ENCODE measurements around the gene PSMB11.

PSMB11 gene

DNA sequence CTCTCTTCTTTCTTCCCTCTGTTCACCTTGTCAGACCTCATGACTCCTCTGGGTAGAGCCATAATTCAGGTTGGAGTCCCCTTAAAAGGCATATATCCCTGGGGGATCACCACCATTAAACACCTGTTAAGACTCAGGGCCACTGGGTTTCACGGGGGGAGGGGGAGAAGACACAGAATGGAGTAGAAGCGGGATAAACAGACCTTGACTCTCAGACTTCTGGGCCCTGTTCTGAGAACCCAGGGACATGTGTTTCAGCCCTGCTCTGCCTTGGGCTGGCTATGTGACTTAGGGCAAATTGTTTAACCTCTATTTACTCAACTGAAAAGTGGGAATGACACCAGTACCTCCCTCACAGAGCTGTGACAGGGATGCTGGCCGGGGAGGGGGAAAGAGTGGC lies 10.7 kb downstream of the PSMB11 start:
- H2BK5ac ChIP-seq (ENCODE audit: low read length) = no peak overlapping the region
- no peaks in the 10 kb centered on the region for H3K27me3 ChIP-seq (ENCODE audit: insufficient read depth, low read length, poor library complexity)
- no peak overlapping the region for H3K18ac ChIP-seq (ENCODE audit: low read length)
- H3K79me2 ChIP-seq (ENCODE audit: control insufficient read depth, insufficient read depth, low read length) = no peaks in the 10 kb centered on the region
- no peak overlapping the region for H3K4me3 ChIP-seq (ENCODE audit: low read length)
- H3K56ac ChIP-seq (ENCODE audit: low read length) = no peak overlapping the region
- H3K4ac ChIP-seq (ENCODE audit: low read depth, low read length) = no peak overlapping the region
- H2BK15ac ChIP-seq (replicated peaks; ENCODE audit: low read depth) = no peak overlapping the region
- no peak overlapping the region for H4K8ac ChIP-seq (ENCODE audit: low read depth, low read length)
- H3K23ac ChIP-seq (ENCODE audit: low read length) = no peak overlapping the region
- DNase-seq = no peak
- H3K4me1 ChIP-seq (ENCODE audit: control insufficient read depth, low read depth, low read length) = no peaks in the 10 kb centered on the region
- H3K79me1 ChIP-seq (ENCODE audit: low read length) = peaks cover 2% of the 10 kb centered on the region
- no peak overlapping the region for H3K9ac ChIP-seq (ENCODE audit: low read length)
- no peak overlapping the region for H3K27ac ChIP-seq (ENCODE audit: low read depth, low read length)
- H3K4me2 ChIP-seq (ENCODE audit: low read length) = no peak overlapping the region
- H3K36me3 ChIP-seq (ENCODE audit: control insufficient read depth, insufficient read depth, low read length) = peaks cover 2% of the 10 kb centered on the region
- no peak overlapping the region for H2AK5ac ChIP-seq (ENCODE audit: low read length)
- H2BK120ac ChIP-seq (ENCODE audit: low read depth, low read length) = no peak overlapping the region
- no peak overlapping the region for H4K5ac ChIP-seq (ENCODE audit: low read length)
- WGBS (ENCODE audit: extremely low coverage, insufficient coverage, low lambda C conversion rate) = no CpG with 5 or more reads among the region's 3 CpGs

DNA sequence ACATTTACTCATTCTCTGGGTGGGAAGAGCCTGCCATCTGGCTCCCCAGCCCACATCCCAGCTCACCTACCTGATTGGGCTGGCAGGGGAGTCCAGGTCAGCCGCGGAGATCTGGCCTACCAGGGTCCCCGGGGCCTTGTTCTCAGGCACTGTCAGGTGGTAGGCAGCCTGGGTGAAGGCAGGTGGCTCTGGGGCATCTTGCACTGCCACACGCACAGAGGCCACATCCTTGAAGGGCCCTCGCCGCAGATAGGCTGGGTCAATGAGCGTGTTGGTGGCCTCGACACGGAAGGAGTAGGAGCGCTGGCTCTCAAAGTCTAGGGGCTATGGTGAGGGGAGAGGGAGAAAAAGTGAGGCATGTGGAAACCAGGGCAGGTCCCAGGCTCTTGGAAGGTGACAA lies 11.4 kb downstream of the PSMB11 start:
- Histone ChIP-seq H2BK120ac (ENCODE audit: low read depth, low read length) (no peak overlapping the region), H3K23ac (ENCODE audit: low read length) (no peak overlapping the region), H2BK15ac (replicated peaks; ENCODE audit: low read depth) (no peak overlapping the region), H3K27ac (ENCODE audit: low read depth, low read length) (no peak overlapping the region), H3K4me2 (ENCODE audit: low read length) (no peak overlapping the region), H3K79me1 (ENCODE audit: low read length) (peaks cover 2% of the 10 kb centered on the region), H3K4me3 (ENCODE audit: low read length) (no peak overlapping the region), H3K18ac (ENCODE audit: low read length) (no peak overlapping the region), H2BK5ac (ENCODE audit: low read length) (no peak overlapping the region), H3K4ac (ENCODE audit: low read depth, low read length) (no peak overlapping the region), H3K36me3 (ENCODE audit: control insufficient read depth, insufficient read depth, low read length) (peaks cover 2% of the 10 kb centered on the region), H2AK5ac (ENCODE audit: low read length) (no peak overlapping the region), H3K9ac (ENCODE audit: low read length) (no peak overlapping the region), H3K79me2 (ENCODE audit: control insufficient read depth, insufficient read depth, low read length) (no peaks in the 10 kb centered on the region), H4K8ac (ENCODE audit: low read depth, low read length) (no peak overlapping the region), H3K56ac (ENCODE audit: low read length) (no peak overlapping the region), H3K27me3 (ENCODE audit: insufficient read depth, low read length, poor library complexity) (no peaks in the 10 kb centered on the region), H4K5ac (ENCODE audit: low read length) (no peak overlapping the region), H3K4me1 (ENCODE audit: control insufficient read depth, low read depth, low read length) (no peaks in the 10 kb centered on the region)
- no CpG with 5 or more reads among the region's 10 CpGs for WGBS (ENCODE audit: extremely low coverage, insufficient coverage, low lambda C conversion rate)
- no peak for DNase-seq

DNA sequence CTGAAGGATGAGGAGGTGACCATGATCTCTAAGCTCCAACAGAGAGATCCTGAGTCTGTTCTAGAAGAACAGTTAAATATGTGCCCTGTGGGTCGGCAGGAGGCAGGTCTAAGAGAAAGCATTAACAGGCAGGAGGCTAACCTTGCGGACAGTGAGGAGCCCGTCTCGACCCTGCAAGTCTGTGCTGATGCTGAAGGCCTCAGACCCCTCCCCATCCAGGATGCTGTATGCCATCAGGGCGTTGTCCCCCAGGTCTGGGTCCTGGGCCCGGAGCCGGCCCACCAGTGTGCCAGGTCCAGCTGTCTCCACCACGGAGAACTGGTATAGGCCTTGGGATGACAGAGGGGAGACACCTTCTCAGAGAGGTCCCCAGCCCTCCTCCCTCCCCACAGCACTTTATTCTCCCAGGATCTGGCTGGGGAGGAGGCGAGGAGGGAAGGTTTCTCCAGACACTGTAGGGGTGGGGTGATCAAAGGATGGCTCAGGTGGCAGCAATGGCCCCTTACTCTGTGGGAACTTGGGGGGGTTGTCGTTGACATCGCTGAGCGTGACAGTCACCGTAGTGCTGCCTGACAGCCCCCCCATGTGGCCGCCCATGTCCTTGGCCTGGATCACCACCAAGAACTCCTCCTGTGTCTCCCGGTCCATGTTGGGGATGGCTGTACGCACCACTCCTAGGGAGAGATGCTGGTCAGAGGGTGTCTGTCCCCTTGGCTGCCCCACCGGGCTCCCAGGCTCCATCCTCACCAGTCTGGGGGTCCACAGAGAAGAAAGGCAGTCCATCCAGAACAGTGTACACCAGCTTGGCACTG lies 12.2 kb downstream of the PSMB11 start:
- H3K4me2 ChIP-seq (ENCODE audit: low read length) = no peak overlapping the region
- H3K79me2 ChIP-seq (ENCODE audit: control insufficient read depth, insufficient read depth, low read length) = no peaks in the 10 kb centered on the region
- H3K9ac ChIP-seq (ENCODE audit: low read length) = no peak overlapping the region
- H3K36me3 ChIP-seq (ENCODE audit: control insufficient read depth, insufficient read depth, low read length) = peaks cover 2% of the 10 kb centered on the region
- H3K4ac ChIP-seq (ENCODE audit: low read depth, low read length) = no peak overlapping the region
- H3K23ac ChIP-seq (ENCODE audit: low read length) = no peak overlapping the region
- H3K4me1 ChIP-seq (ENCODE audit: control insufficient read depth, low read depth, low read length) = no peaks in the 10 kb centered on the region
- H2BK15ac ChIP-seq (replicated peaks; ENCODE audit: low read depth) = no peak overlapping the region
- H3K27ac ChIP-seq (ENCODE audit: low read depth, low read length) = no peak overlapping the region
- no peak overlapping the region for H2BK120ac ChIP-seq (ENCODE audit: low read depth, low read length)
- WGBS (ENCODE audit: extremely low coverage, insufficient coverage, low lambda C conversion rate) = no CpG with 5 or more reads among the region's 17 CpGs
- H3K18ac ChIP-seq (ENCODE audit: low read length) = no peak overlapping the region
- no peak for DNase-seq
- H4K5ac ChIP-seq (ENCODE audit: low read length) = no peak overlapping the region
- H3K56ac ChIP-seq (ENCODE audit: low read length) = no peak overlapping the region
- H3K27me3 ChIP-seq (ENCODE audit: insufficient read depth, low read length, poor library complexity) = no peaks in the 10 kb centered on the region
- H4K8ac ChIP-seq (ENCODE audit: low read depth, low read length) = no peak overlapping the region
- no peak overlapping the region for H2BK5ac ChIP-seq (ENCODE audit: low read length)
- H3K4me3 ChIP-seq (ENCODE audit: low read length) = no peak overlapping the region
- peaks cover 2% of the 10 kb centered on the region for H3K79me1 ChIP-seq (ENCODE audit: low read length)
- no peak overlapping the region for H2AK5ac ChIP-seq (ENCODE audit: low read length)

- H3K4me3 ChIP-seq (ENCODE audit: low read length) = no peak overlapping the region
- H3K79me2 ChIP-seq (ENCODE audit: control insufficient read depth, insufficient read depth, low read length) = no peaks in the 10 kb centered on the region
- H3K27ac ChIP-seq (ENCODE audit: low read depth, low read length) = no peak overlapping the region
- H3K9ac ChIP-seq (ENCODE audit: low read length) = no peak overlapping the region
- no peak overlapping the region for H2BK15ac ChIP-seq (replicated peaks; ENCODE audit: low read depth)
- H2BK5ac ChIP-seq (ENCODE audit: low read length) = no peak overlapping the region
- no peak for DNase-seq
- no peak overlapping the region for H3K4ac ChIP-seq (ENCODE audit: low read depth, low read length)
- no CpG with 5 or more reads among the region's 12 CpGs for WGBS (ENCODE audit: extremely low coverage, insufficient coverage, low lambda C conversion rate)
- H2AK5ac ChIP-seq (ENCODE audit: low read length) = no peak overlapping the region
- no peak overlapping the region for H3K4me2 ChIP-seq (ENCODE audit: low read length)
- no peak overlapping the region for H3K56ac ChIP-seq (ENCODE audit: low read length)
- H4K5ac ChIP-seq (ENCODE audit: low read length) = no peak overlapping the region
- H4K8ac ChIP-seq (ENCODE audit: low read depth, low read length) = no peak overlapping the region
- no peak overlapping the region for H2BK120ac ChIP-seq (ENCODE audit: low read depth, low read length)
- H3K27me3 ChIP-seq (ENCODE audit: insufficient read depth, low read length, poor library complexity) = no peaks in the 10 kb centered on the region
- no peak overlapping the region for H3K23ac ChIP-seq (ENCODE audit: low read length)
- H3K36me3 ChIP-seq (ENCODE audit: control insufficient read depth, insufficient read depth, low read length) = peaks cover 2% of the 10 kb centered on the region
- H3K4me1 ChIP-seq (ENCODE audit: control insufficient read depth, low read depth, low read length) = no peaks in the 10 kb centered on the region
- H3K18ac ChIP-seq (ENCODE audit: low read length) = no peak overlapping the region
- peaks cover 2% of the 10 kb centered on the region for H3K79me1 ChIP-seq (ENCODE audit: low read length)
These were observed 13.1 kb downstream of the PSMB11 start for GRCh38 chr14:23055147-23055550.

GRCh38 chr14:23055621-23056144 lies 13.7 kb downstream of the PSMB11 start:
- Histone ChIP-seq H3K4me3 (ENCODE audit: low read length) (no peak overlapping the region), H3K27ac (ENCODE audit: low read depth, low read length) (no peak overlapping the region), H2BK5ac (ENCODE audit: low read length) (no peak overlapping the region), H3K27me3 (ENCODE audit: insufficient read depth, low read length, poor library complexity) (no peaks in the 10 kb centered on the region), H2BK120ac (ENCODE audit: low read depth, low read length) (no peak overlapping the region), H3K18ac (ENCODE audit: low read length) (no peak overlapping the region), H4K8ac (ENCODE audit: low read depth, low read length) (no peak overlapping the region), H3K4me1 (ENCODE audit: control insufficient read depth, low read depth, low read length) (no peaks in the 10 kb centered on the region), H3K9ac (ENCODE audit: low read length) (no peak overlapping the region), H3K23ac (ENCODE audit: low read length) (no peak overlapping the region), H4K5ac (ENCODE audit: low read length) (no peak overlapping the region), H3K36me3 (ENCODE audit: control insufficient read depth, insufficient read depth, low read length) (peaks cover 2% of the 10 kb centered on the region), H3K79me2 (ENCODE audit: control insufficient read depth, insufficient read depth, low read length) (no peaks in the 10 kb centered on the region), H3K56ac (ENCODE audit: low read length) (no peak overlapping the region), H3K79me1 (ENCODE audit: low read length) (peaks cover 2% of the 10 kb centered on the region), H2AK5ac (ENCODE audit: low read length) (no peak overlapping the region), H3K4ac (ENCODE audit: low read depth, low read length) (no peak overlapping the region), H3K4me2 (ENCODE audit: low read length) (no peak overlapping the region), H2BK15ac (replicated peaks; ENCODE audit: low read depth) (no peak overlapping the region)
- no CpG with 5 or more reads among the region's 6 CpGs for WGBS (ENCODE audit: extremely low coverage, insufficient coverage, low lambda C conversion rate)
- no peak for DNase-seq
